ENCODE data around the gene RIN3.

- TF ChIP-seq CTCF (IDR thresholded peaks at IDR 0.05; ENCODE audit: low read depth, low read length): no peak
- no peak for TF ChIP-seq POLR2A (IDR thresholded peaks at IDR 0.05; ENCODE audit: extremely low read depth, insufficient read length)
- TF ChIP-seq MAX (IDR thresholded peaks at IDR 0.05; ENCODE audit: low read depth, low read length): no peak
Measured at GRCh38 chr14:92557544-92557912, 43.9 kb downstream of the RIN3 start.

All from NB4 (cell line).